ENCODE measurements around the gene CCDC51.

Gene CCDC51

DNA sequence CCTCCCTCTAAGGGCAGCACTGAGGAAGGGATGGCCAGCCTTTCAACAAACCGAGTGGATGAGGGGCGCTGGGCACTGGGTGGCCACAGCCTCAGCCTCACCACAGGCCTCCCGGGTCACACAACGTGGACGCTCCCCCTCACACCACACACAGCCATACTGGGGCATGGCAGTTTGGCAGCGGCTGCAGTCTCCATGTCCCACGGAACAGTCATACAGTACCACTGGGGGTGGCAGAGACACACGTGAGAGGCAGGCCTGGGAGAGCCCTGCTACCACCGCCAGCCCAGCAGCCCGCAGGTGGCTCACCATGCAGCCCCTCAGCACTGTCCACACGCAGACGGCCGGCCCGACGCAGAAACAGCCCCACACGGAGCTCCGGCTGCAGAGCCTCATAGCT, 21.8 kb downstream of the CCDC51 start:
- FAIRE-seq = no peak

- FAIRE-seq = no peak
These were observed 22.3 kb downstream of the CCDC51 start for GRCh38 chr3:48417529-48418108.

DNA sequence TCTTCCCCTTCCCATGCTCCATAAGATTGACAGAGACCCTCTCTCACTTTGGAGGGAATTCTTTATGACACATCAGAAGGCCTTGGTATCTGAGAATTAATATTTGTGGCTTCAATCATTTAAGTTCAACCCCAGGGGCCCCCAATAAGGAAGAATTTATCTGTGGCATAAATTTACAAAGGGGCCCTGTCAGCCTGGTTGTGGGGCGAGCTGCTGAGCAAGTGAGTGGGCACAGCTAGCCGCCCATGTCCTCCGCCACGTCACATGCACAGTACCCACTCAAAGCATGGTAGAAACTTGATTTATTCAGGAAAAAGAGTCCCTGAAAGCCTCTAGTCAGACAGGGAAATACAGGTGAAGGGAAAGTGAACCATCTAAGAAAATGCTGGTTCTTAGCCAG, 23.4 kb downstream of the CCDC51 start:
- no peak for FAIRE-seq

- no peak for FAIRE-seq
These were observed 23.8 kb downstream of the CCDC51 start for GRCh38 chr3:48416091-48416505.

DNA sequence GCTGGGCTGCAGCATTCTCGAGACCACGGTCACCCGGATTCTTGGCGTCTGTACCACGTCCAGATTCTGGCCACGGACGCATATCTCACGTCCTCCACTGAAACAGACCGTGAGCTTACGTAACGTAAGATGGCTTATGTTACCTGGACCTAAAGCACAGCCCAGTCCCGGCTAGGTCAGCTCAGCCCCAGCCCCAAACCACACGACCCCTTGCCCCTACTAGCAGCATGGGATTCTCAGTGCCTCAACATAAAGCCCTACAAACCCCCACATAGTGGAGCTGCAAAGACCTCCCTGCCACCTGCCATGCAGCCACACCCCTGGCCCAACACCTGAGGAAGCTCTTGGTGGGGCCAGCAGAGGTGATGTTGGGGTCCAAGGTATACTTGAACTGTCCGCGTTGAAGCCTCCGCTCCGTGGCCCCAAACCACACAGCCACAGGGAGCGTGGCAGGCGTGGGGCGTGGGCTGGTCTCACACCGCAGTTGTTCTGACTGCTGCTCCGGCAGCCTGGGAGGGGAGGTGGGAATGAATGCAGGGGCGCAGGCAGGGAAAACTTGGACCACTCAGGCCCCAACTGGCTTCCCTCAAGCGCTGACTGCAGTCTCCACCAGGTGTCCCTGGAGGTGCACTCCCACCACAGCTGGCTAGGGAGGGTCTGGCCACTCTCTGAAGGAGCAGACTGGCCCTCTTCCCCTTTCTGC, 24.5 kb downstream of the CCDC51 start:
- FAIRE-seq = no peak

- no peak for FAIRE-seq
These were observed 25.3 kb downstream of the CCDC51 start for GRCh38 chr3:48414376-48415250.

GRCh38 chr3:48413611-48414010, 26.3 kb downstream of the CCDC51 start:
- no peak for FAIRE-seq

DNA sequence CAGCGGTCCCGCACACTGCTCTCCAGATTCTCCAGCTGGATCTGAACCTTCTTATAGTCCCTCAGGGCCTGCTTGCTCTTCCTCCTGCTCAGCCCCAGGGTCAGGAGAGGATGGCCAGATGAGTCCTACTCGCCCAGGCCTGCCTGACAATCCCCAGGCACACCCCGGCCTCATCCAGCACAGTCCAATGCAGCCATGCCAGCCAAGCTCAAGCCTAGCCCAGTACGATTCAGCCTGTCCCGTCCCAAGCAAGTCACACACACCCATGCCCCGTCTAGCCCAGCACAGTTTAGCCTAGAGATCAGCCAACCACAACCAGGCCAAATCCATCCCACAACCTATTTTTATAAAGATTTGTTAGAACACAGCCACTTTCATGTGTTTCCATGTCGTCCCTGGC, 26.8 kb downstream of the CCDC51 start:
- no peak for FAIRE-seq

- no peak for FAIRE-seq
These were observed 27.4 kb downstream of the CCDC51 start for GRCh38 chr3:48412375-48413001.

DNA sequence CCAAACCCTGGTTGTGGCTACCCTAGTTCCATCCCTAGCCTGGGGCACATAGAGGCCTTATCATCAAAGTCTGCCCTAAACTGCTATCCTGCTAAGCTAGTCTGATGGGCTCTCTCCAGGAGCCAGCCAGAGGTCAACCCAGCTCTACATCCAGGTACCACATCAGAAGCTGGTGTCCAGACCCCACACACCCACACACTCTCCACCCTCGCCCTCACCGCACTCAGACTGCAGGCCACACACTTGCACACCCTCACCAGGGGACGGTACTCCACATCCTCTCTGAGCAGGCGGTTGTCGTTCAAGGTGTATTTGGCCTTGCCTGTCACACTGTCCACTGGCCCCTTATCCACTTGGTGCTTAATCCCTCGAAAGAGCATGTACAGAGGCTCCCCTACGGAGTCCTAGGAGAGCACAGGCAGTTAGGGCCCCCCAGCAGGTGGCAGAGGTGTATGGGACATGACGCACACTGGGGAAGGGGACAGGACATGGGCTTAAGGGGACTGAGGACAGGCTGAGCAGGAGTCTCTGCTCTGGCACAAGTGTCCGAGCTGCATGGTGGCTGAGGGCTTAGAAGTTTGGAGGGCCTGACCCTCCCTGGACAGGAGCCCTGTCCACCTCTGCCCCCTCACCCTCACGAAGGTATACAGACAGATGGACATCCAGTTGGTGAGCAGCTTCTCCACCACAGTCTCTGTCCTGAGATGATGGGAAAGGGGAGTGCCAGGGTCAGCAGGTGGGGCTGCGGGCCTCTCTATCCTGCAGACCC, 28.1 kb downstream of the CCDC51 start:
- no peak for FAIRE-seq

- FAIRE-seq = no peak
These were observed 28.8 kb downstream of the CCDC51 start for GRCh38 chr3:48411041-48411588.

DNA sequence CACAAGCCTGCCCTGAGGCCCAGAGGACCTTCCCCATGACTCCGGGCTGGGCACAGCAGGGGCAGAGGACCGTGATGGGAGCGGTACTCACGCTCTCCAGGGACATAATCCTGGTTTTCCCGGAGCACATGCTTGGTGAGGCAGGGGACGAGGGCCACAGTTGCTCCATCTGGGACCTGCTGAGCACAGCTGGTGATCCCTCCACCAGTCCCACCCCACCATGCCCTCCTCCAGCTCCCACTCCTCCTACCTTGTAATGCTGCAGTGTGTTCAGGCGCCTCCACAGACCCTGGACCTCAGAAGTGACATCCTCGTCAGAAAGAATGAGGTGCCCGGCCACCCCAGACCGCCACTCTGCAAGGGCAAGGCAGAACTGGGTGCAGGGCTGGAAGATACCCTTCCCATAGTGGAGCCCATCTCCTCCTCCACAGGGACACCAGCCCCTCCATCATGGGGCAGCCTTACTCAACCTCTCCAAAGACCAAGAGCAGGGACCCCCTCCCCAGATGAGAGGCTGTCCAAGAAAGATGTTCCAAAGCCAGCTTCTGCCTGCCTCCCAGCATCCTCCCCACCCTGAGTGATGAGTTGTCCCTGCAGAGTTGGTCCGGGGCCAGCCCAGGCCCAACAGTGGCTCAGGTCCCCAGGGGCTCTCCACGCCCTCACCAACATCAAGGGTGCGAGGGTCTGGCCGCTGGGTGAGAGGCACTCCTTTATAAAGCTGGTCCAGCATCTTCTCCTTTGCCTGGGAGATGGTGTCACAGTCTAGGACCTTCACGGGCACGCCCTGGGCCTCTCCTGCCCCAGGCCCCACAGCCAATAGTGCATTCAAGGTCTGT, 29.5 kb downstream of the CCDC51 start:
- FAIRE-seq = no peak

DNA sequence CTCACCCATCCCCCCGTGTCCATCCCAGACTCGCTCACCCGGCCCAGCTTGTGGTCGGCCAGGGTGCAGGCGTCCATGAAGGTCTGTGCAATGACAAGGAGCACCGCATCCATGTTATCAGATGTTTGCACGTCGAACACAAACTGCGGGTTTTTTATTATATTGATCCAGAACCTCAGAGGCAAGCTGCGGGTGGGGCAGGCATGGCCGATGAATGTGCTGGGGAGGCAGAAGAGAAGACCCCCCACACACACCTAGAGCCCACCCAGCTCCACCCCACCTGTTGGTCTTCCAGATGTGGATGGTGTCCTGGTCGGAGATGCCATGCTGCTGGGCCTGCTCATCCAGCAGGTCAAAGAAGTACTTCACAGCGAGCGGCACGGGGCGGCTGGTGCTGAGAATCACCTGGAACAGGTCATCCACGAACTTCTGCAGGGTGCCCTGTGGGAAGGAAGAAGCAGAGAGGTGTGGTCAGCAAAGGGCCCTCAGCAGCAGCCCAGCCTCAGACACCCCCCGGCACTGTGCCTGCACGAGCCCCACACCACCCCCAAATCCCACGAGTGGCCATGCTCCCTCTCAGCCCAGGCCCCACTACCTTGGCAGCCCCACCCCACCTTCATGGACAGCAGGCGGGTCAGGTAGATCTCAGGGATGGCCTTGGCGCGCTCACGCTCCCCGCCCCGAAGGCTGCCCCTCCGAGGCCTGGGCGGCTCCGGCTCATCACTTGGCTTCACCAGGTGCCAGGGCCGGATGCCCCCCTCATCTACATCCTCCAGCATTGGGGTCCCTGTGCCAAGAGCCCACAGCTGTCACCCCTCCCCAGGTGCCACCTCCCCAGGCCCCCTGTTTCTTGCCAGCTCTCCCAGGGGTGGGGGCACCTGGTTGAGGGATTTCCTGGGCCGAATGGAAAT, 30.4 kb downstream of the CCDC51 start:
- FAIRE-seq = no peak

DNA sequence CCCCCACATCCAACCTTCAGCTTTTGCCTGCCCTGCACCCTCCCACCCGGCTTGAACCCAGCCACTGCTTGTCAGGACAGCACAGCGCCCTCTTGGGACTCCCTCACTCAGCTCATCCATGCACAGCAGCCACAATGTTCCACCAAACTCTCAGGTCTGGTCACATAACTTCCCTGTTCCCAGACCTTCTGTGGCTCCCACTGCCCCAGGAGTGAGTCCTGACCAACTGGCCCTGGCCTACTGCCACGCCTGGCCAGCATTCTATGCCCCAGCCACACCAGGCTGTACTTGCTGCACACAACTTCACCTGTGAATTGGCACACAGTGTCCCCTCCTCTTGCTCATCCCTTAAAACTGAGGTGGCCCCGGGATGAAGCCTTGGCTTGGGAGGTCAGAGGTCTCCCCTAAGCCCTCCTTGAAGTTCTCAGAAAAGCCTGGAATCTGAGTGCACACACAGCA, 31.1 kb downstream of the CCDC51 start:
- FAIRE-seq = no peak

DNA sequence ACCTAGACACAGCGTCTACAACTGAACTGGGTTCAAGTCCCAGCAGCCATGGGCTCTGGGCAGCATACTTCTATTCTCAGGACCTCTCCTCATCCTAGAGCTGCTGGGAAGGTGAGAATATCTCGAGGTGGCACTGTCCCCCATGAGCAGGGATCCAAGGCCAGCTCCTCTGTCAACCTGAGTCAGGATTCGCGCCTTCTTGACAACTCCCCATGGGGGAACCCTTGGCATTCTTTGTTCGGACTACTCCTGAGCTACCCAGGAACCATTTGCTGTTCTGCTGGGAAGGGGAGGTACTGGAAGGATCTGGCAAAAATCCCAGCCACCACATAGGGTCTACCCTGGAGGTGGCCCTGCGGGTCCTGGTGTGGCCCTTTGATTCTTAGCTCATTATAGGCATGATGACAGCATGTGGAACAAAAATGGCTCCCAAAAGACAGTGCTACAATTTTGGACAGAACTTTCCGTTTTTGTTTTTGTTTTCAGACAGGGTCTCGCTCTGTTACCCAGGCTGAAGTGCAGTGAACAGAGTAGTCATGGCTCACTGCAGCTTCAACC, 32.3 kb downstream of the CCDC51 start:
- no peak for FAIRE-seq

- no peak for FAIRE-seq
These were observed 33.2 kb downstream of the CCDC51 start for GRCh38 chr3:48406443-48407431.

GRCh38 chr3:48405971-48406370, 33.9 kb downstream of the CCDC51 start:
- no peak for FAIRE-seq

DNA sequence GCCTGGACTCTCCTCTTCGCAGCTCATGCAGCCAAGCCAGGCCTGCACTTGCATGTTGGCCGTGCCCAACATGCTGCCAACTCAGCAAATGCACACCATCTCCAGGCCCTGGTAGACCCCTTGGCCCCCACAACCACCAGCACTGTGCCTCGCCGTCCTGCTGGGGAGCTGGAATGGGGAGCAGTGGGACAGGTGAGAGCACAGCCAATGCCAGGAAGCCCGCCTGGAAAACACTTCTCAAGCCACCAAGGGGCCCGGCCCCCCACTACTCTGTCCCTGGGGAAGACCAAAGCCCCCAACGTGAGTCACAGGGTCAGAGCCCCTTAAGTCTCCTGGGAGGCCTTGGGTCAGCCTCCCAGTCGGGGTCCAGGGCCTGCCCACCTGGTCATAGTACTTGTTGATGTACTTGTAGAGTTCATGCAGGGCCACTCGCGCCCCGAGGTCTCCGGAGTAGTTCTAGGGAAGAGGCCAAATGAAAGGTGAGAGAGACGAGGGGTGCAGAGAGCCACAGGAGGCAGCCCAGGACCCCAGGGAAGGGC, 34.5 kb downstream of the CCDC51 start:
- FAIRE-seq = no peak

Measured in TTC549 (cell line).